ENCODE measurements around the gene NAA10.
A peak's percentile ranks its signal among the peaks of the same experiment; 100 is the strongest.

Gene NAA10

DNA sequence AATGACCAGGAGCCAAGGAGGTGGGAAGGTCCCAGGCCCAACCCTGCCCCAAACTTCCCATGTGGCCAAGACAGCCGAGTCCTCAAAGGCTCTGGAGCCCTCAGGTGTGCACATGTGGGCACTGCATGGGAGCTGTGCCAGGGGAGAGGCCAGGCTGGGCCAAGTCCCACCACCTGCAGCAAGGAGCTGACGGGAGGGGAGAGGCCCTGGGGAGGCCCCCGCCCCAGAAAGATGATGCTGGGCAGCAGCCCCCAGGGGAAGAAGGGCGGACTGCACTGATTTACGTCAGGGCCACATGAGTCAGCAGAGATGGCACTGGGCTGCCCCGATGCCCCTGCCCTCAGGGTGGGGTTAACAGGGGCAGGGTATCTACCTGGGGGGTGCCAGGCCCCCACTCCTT is 50.2 kb downstream of the NAA10 start (continued):
- TF ChIP-seq ZNF529 (tag by site-specific recombination; IDR thresholded peaks at IDR 0.05; ENCODE audit: insufficient replicate concordance) (no peak), ZNF350 (tag by site-specific recombination; IDR thresholded peaks at IDR 0.05) (no peak), ZNF785 (tag by site-specific recombination; IDR thresholded peaks at IDR 0.05) (no peak), ZFP3 (tag by site-specific recombination; IDR thresholded peaks at IDR 0.05; ENCODE audit: low read depth) (no peak), BCL11A (tag by site-specific recombination; IDR thresholded peaks at IDR 0.05; ENCODE audit: low read depth) (no peak), ZNF488 (tag by site-specific recombination; IDR thresholded peaks at IDR 0.05) (no peak), ZNF266 (tag by site-specific recombination; IDR thresholded peaks at IDR 0.05; ENCODE audit: low read depth) (no peak)
- TF ChIP-seq, protein P1, sequence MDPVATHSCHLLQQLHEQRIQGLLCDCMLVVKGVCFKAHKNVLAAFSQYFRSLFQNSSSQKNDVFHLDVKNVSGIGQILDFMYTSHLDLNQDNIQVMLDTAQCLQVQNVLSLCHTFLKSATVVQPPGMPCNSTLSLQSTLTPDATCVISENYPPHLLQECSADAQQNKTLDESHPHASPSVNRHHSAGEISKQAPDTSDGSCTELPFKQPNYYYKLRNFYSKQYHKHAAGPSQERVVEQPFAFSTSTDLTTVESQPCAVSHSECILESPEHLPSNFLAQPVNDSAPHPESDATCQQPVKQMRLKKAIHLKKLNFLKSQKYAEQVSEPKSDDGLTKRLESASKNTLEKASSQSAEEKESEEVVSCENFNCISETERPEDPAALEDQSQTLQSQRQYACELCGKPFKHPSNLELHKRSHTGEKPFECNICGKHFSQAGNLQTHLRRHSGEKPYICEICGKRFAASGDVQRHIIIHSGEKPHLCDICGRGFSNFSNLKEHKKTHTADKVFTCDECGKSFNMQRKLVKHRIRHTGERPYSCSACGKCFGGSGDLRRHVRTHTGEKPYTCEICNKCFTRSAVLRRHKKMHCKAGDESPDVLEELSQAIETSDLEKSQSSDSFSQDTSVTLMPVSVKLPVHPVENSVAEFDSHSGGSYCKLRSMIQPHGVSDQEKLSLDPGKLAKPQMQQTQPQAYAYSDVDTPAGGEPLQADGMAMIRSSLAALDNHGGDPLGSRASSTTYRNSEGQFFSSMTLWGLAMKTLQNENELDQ (tag by site-specific recombination; IDR thresholded peaks at IDR 0.05; ENCODE audit: low read depth): no peak
- TF ChIP-seq, protein P2, sequence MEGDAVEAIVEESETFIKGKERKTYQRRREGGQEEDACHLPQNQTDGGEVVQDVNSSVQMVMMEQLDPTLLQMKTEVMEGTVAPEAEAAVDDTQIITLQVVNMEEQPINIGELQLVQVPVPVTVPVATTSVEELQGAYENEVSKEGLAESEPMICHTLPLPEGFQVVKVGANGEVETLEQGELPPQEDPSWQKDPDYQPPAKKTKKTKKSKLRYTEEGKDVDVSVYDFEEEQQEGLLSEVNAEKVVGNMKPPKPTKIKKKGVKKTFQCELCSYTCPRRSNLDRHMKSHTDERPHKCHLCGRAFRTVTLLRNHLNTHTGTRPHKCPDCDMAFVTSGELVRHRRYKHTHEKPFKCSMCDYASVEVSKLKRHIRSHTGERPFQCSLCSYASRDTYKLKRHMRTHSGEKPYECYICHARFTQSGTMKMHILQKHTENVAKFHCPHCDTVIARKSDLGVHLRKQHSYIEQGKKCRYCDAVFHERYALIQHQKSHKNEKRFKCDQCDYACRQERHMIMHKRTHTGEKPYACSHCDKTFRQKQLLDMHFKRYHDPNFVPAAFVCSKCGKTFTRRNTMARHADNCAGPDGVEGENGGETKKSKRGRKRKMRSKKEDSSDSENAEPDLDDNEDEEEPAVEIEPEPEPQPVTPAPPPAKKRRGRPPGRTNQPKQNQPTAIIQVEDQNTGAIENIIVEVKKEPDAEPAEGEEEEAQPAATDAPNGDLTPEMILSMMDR (tag by site-specific recombination; IDR thresholded peaks at IDR 0.05): peak; percentile 52

DNA sequence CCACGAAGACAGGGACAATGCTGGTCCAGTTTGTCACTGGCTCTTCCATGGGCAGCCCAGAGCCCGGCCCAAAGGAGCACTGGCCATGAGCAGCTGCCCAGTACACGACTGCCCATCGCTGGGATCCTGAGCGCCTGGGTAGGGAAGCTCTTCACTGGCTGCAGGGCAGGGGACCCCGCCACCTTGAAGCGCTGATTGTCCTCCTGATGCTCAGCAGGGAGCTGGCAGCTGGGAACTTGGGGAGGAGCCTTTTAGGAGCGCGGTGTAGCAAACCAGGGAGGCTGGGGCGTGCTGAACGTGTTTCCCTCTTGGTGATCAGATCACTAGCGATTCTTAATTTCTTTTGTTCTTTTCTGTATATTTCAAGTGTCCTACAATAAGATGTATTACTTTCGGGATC is 50.7 kb downstream of the NAA10 start:
- no peaks in the 10 kb centered on the region for H3K9me3 ChIP-seq (ENCODE audit: control insufficient read depth, insufficient read depth, low read depth, low read length)
- no peaks in the 10 kb centered on the region for H3K36me3 ChIP-seq (ENCODE audit: control insufficient read depth in 2 of 2, insufficient read depth in 1 of 2, low read length in 2 of 2)
- H3K4me3 ChIP-seq (ENCODE audit: low read depth, low read length): no peak overlapping the region
- POLR2A ChIA-PET: no interaction called here
- CTCF ChIA-PET: interaction anchor here (0.6 to 1.0 kb wide), 2 partner anchors 65 to 67 kb away, joined by 3 to 4 read pairs; no protein-coding TSS in a partner anchor
- TF ChIP-seq RBAK (tag by site-specific recombination; IDR thresholded peaks at IDR 0.05) (no peak), ZNF426 (tag by site-specific recombination; IDR thresholded peaks at IDR 0.05) (no peak), ZNF610 (tag by site-specific recombination; IDR thresholded peaks at IDR 0.05; ENCODE audit: borderline replicate concordance) (no peak), PBX3 (CRISPR knock-in tag; IDR thresholded peaks at IDR 0.05) (no peak), ZNF626 (tag by site-specific recombination; IDR thresholded peaks at IDR 0.05) (no peak), ZNF292 (tag by site-specific recombination; IDR thresholded peaks at IDR 0.05; ENCODE audit: borderline replicate concordance, low read depth) (no peak), OVOL3 (tag by site-specific recombination; IDR thresholded peaks at IDR 0.05) (no peak), SP2 (tag by site-specific recombination; IDR thresholded peaks at IDR 0.05) (no peak), ZNF184 (tag by site-specific recombination; IDR thresholded peaks at IDR 0.05) (no peak)
- TF ChIP-seq, protein P3, sequence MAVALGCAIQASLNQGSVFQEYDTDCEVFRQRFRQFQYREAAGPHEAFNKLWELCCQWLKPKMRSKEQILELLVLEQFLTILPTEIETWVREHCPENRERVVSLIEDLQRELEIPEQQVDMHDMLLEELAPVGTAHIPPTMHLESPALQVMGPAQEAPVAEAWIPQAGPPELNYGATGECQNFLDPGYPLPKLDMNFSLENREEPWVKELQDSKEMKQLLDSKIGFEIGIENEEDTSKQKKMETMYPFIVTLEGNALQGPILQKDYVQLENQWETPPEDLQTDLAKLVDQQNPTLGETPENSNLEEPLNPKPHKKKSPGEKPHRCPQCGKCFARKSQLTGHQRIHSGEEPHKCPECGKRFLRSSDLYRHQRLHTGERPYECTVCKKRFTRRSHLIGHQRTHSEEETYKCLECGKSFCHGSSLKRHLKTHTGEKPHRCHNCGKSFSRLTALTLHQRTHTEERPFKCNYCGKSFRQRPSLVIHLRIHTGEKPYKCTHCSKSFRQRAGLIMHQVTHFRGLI (tag by site-specific recombination; IDR thresholded peaks at IDR 0.05): no peak
- H3K27ac ChIP-seq (ENCODE audit: extremely low read depth, low read depth, low read length): no peak overlapping the region
- H3K4me1 ChIP-seq (ENCODE audit: control insufficient read depth, insufficient read depth, low read length): no peaks in the 10 kb centered on the region
